AG10803 (cell line): ENCODE results near the gene SMTNL2.

Experiments
- DNase-seq: peaks from one replicate; pipeline ENCODE4 v3.0.0; 2010; ENCODE audit warnings: low read depth
- H3K4me3 ChIP-seq: 2 replicates; pipeline ENCODE4 v1.5.1; 2011; ENCODE audit warnings: mild to moderate bottlenecking, low read length, control low read depth
- CTCF ChIP-seq: conservative IDR thresholded peaks from 2 replicates; pipeline ENCODE4 v1.5.1; 2011; ENCODE audit warnings: mild to moderate bottlenecking, low read length, control low read depth, inconsistent platforms

Gene SMTNL2

GRCh38 chr17:4547118-4547906, 37.0 kb upstream of the SMTNL2 start:
- H3K4me3 ChIP-seq = no peak overlapping the region
- no peak for DNase-seq
- TF ChIP-seq CTCF = no peak

- DNase-seq = no peak
- no peak for TF ChIP-seq CTCF
- H3K4me3 ChIP-seq = no peak overlapping the region
These were observed 36.3 kb upstream of the SMTNL2 start for GRCh38 chr17:4548061-4548461.

GRCh38 chr17:4548721-4549531, 35.4 kb upstream of the SMTNL2 start:
- no peak for TF ChIP-seq CTCF
- H3K4me3 ChIP-seq = no peak overlapping the region
- no peak for DNase-seq

- no peak overlapping the region for H3K4me3 ChIP-seq
- DNase-seq = no peak
- TF ChIP-seq CTCF = no peak
These were observed 34.4 kb upstream of the SMTNL2 start for GRCh38 chr17:4549781-4550533.

- TF ChIP-seq CTCF = no peak
- no peak overlapping the region for H3K4me3 ChIP-seq
- no peak for DNase-seq
These were observed 33.7 kb upstream of the SMTNL2 start for GRCh38 chr17:4550534-4551039.

- no peak overlapping the region for H3K4me3 ChIP-seq
- no peak for DNase-seq
- TF ChIP-seq CTCF = no peak
These were observed 33.2 kb upstream of the SMTNL2 start for GRCh38 chr17:4551141-4551540.
